Measurements from ENCODE around the gene RFPL1. TPM values are rescaled to one million over a fixed set of nuclear protein-coding genes. Genes with fewer than 3 reads are reported as not detected.
"Not testable (repeated sequence)": the region's sequence is repeated elsewhere in the genome, so short reads cannot be mapped to it uniquely, and the experiment has no call there.

Gene RFPL1
- total RNA-seq: not detected

DNA sequence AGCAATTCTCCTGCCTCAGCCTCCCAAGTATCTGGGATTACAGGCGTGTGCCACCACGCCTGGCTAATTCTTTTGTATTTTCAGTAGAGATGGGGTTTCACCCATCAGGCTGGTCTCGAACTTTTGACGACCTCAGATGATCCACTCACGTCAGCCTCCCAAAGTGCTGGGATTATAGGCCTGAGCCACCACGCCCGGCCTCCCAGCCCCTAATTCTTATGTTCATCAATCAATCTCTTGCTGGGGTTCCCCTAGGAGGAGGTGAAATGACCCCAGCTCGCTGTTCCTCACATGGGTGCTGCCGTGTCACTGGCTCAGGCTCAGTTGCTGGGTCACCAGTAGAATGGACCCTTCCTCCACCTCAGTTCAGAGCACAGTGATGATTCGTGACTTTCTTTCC lies at the start of gene RFPL1:
RFPL1 (plus strand) TSS at position 301 of the 400 bp plus-strand sequence.
- DNase-seq: not testable (repeated sequence)

- no peak for DNase-seq
These were observed 49.7 kb upstream of the RFPL1 start for GRCh38 chr22:29388759-29389090.

DNA sequence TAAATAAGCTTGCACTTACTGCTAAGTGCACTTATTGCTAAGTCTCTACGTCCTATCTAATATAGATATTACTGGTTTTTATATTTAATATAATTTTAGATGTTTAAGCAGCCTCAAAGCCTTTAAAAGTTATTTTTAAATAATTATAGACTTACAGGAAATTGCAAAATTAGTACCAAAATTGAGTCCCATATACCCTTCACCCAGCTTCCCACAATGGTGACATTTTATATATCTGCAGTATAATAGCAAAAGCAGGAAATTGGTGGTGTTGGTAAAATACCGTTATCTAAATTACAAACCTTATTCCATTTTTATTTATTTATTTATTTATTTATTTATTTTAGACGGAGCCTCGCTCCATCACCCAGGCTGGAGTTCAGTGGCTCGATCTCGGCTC lies 48.1 kb upstream of the RFPL1 start:
- DNase-seq: no peak

GRCh38 chr22:29391546-29391945 lies 46.8 kb upstream of the RFPL1 start:
- no peak for DNase-seq

DNA sequence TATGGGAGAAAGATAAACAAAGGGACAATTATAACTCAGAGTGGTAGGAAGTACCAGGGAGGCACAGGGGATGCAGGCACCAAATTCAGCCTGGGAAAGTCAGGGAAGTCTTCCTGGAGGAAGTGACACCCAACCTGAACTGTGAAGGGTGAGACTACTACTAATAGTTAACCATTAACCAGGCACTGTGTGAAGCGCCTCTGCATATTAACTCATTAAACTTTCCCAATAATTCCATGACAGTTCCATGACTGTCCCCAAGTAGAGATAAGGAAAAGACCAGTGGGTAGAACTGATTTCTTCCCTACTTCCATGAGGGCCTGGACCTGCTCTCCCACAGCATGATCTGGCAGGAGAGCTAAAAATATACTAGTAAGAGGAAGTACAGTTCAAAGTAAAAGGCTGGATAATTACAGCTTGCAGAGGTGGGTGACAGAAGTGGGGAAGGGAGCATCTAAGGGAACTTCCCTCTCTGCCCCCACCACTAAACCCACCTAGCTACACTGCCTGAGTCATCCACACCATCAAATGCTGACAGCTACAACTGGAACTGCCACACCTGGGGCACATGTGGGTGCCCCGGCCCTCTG lies 45.3 kb upstream of the RFPL1 start:
- DNase-seq: no peak

DNA sequence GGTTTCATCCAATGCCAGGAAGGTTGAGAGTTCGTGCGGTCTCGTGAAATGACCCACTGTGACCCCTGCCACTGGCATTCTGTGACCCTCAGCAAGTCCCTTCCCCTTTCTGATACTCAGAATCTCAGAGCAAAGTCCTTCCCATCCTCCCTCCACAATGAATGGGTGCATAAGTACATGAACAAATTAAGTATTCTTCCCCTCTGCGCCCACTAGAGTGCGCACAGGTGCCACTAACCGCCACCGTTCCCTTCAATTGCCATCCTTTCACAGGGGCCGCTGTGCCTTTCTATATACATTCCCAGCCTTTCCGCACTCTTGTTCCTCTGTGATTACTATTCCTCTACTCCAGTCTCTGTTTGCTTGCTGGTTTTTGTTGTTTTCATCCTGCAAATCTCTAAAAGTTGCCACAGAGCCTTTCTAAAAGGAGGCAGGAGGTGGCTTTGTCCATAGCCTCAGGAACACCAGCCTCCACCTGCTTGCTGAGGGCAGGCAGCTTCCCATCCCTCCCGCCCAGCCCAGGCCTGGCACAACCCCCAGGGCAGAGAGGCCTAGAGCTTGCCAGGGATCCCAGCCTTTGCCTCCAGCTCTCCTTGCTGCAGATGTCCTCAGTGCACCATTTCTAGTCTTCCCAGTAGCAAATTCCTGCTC lies 43.3 kb upstream of the RFPL1 start:
- DNase-seq: peak; percentile 45

DNA sequence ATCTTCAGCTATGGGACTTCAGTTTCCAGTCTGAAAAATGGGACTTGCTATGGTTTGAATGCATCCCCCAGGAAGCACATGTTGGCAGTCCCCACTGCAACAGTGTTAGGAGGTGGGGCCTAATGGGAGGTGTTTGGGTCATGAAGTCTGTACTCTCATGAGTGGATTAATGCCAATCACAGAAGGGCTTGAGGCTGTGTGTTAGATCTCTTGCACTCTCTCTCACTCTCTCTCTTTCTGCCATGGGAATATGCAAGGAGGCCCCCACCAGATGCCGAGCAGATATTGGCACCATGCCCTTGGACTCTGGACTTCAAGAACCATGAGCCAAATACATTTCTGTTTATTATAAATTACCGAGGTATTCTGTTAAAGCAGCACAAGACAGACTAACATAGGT lies 42.3 kb upstream of the RFPL1 start:
- DNase-seq: no peak

DNA sequence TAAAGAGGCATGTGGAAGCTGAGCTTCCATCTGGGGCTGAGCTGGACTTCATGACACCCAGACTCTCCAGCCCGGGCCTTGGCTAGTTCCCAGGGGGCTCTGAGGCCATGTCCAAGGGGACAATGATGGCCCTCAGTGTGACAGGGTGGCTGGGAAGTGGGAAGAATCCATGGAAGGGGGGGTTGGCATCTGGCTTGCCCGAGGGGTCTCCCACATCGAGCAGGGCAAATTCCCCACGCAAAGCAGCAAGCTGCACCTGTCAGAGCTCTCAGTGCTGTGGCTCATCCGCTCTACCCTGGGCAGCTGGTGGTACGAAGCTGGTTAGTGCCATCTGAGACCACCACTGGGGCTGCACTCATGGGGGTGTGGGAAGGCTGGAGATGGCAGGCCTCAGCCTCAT lies 40.6 kb upstream of the RFPL1 start:
- no peak for DNase-seq

DNA sequence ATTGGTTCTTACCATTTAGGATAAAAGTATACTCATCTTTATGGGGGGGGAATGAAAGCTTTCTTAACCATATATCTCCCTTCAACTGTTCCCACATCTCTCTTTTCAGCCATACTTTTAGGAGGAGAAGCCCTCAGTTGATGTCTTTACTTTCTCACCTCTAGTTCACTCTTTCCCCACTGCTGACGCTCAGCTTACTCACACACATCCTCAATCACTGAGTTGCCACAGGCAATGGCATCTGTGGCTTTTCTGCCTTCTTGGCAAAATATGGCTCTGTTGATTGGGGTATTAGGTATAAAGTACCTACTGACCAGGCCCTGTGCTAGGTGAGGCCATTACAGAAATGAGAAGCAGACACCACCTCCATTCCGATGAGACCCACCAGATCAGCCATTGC lies 37.8 kb upstream of the RFPL1 start:
- DNase-seq: no peak

- DNase-seq: not testable (repeated sequence)
These were observed 36.8 kb upstream of the RFPL1 start for GRCh38 chr22:29401538-29401937.

DNA sequence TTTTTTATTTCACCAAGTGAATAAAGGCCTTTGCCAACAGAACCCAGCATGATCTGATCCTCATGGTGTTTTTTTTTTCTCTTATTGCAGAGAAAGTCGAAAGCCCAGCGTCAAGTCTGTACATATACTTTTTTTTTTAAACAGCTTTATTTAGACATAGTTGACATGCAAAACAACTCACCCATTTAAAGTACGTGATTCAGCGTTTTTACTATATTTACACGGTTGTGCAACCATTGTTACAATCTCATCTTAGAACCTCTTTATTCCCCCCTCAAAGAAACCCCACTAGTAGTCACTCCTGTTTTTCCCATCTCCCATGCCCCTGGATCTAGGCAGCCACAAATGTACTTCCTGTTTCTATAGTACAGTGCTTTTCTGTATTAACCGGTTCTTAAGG lies 29.4 kb upstream of the RFPL1 start:
- DNase-seq: no peak

GRCh38 chr22:29411569-29412211 lies 26.7 kb upstream of the RFPL1 start:
- not testable (repeated sequence) for DNase-seq

DNA sequence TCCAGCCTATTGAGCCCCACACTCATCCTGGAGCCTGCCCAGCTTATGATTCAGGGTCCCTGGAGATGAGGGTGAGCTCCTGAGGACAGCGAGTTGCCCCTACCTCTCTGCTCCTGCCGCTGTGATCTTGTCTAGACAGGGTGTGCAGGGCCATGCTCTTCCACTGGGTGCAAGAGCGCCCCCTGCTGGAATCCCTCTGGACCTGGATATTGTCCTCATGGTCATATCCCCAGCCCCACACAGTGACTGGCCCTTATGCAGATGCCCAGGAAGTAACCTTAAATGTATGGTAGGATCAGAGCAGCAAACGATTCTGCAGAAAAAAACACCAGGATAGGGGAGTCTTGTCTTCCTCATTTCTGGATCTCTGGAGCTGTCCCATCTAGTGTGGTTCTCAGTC lies 25.6 kb upstream of the RFPL1 start:
- DNase-seq: not testable (repeated sequence)

DNA sequence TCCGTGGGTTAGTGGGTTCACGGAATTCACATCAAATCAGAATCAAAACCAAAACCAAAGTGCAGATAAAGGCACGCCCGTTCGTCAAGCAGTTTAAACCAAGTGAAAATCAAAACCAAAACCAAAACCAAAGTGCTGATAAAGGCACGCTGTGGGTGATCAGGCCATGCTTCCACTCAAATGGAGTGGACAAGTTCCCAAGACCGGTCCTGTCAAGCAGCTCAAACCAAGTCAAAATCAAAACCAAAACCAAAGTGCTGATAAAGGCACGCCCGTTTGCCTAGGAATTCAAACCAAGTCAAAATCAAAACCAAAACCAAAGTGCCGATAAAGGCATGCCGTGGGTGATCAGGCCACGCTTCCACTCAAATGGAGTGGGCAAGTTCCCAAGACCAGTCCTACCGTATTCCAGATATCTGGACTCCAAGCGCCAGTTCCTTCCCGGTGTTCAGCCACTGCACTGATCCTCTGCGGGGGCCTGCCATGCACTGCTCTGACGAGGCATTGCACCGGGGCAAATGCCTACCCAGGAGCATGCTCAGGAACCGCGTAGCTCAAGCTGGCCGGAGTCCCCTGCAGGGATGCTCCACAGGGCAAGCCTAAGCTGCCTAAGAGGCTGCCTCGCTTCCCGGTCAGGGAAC lies 23.3 kb upstream of the RFPL1 start:
- not testable (repeated sequence) for DNase-seq

DNA sequence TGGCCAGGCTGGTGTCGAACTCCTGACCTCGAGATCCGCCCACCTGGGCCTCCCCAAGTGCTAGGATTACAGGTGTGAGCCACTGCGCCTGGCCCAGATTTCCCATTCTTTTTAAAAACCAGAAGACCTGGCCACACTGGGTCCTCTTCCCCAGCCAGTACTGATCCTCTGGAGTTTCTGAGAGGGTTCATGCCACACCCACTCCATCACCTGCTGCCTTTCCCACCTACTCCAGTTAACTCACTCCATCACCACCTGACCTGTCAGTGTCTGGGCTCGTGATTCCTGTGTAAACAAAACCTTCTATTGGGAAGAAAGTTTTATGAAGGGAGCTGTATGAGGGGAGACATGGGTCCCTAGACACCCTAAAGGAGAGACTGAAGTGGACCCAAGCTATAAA lies 19.7 kb upstream of the RFPL1 start:
- not testable (repeated sequence) for DNase-seq

- DNase-seq: no peak
These were observed 11.9 kb upstream of the RFPL1 start for GRCh38 chr22:29426476-29426875.

DNA sequence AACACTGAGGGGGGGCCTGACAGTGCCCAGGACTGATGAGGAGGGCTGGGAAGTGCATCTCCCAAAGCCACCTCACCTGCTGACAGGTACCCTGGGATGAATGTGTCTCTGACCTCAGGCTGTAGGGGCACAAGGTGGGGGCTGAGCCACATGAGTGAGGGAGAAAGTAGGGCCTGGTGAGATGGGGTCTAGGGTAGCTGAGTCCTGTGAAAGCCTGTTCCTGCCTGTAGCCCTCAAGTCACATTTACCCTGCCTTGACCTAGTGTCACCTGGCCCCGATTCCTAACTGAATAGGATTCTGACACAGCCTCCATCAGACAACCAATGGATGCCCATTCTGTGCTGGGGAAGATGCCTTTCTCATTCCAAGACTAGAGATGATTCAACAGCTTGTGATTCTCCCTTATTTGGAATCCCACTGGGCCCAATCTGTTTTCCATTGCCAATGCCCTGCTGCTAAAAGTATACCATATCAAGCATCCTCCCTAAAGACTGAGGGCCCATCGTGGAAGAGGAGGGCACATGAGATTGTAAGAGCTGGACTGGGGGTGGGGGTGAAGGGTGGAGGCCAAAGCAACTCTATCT lies 11.1 kb upstream of the RFPL1 start:
- no peak for DNase-seq

DNA sequence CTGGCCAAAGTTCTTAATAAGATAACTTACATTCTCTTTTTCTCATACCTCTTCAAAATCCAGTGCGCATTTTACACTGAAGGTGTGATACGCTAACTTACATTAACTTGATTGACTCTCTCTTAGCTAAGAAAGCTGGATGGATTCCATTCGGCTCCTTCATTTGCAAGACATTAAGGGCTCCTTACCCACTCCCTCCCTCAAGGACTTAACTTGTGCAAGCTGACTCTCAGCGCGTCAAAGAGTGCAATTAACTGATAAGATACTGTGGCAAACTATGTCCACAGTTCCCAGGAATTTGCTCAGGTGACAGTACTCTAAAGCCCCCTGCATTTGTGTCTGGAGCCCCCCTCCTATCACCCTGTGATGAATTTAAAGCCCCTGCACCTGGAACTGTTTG lies 6.4 kb upstream of the RFPL1 start:
- DNase-seq: no peak

DNA sequence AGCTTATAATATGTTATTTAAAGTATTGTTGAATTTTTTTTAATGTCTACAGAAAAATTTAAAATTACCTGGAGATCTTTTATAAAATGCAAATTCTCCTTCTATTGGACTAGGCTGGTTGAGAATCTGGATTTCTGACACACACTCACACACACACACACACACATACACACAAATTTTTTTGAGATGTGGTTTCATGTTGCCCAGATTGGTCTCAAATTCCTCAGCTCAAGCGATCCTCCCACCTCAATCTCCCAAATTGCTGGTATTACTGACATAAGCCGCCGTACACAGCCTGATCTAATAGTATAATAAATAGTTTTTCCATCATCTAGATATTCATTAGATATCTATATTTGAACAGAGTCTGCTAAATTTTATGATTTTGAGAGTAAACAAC lies 4.5 kb upstream of the RFPL1 start:
- DNase-seq: no peak

DNA sequence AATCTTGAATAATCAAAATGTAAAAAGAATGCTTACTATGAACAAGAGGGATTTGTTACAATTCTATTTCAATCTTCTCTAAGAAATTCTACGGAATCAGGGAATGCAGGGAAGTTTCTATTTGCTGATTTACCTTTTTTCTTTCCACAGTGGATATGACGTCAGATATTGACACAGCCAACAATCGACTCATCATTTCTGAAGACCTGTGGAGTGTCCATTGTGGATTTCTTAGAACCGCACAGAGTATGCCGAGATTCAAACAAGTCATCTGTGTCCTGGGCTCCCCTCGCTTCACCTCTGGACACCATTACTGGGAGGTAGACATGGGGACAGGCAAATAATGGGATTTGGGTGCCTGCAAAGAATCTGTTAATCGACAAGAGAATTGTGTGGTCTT lies 4.1 kb upstream of the RFPL1 start:
- no peak for DNase-seq

GRCh38 chr22:29435236-29436136 lies 2.9 kb upstream of the RFPL1 start:
- DNase-seq: no peak

GRCh38 chr22:29442976-29443375 lies 4.6 kb downstream of the RFPL1 start:
- no peak for DNase-seq

All from occipital lobe (tissue), 2 donors.